ENCODE results near the gene ZNF385B.

DNA sequence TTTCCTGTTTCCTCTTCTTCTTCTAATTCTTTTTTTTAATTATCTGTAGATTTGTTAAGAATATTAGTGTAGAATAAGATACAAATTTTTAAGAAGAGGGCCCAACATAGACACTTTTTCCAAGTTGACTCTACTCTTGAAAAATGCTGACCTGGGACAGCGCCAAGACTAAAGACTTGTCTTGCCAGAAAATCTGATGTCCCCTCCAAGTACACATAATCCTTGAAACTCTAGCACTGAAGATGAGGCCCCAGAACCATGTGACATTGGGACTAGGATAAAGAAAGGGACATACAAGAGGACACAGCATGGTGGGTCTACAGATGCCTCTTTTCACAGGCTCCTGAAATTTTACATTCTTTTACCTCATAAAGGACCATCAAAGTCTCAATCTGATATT, 325.2 kb downstream of the ZNF385B start:
- TF ChIP-seq, protein P1, sequence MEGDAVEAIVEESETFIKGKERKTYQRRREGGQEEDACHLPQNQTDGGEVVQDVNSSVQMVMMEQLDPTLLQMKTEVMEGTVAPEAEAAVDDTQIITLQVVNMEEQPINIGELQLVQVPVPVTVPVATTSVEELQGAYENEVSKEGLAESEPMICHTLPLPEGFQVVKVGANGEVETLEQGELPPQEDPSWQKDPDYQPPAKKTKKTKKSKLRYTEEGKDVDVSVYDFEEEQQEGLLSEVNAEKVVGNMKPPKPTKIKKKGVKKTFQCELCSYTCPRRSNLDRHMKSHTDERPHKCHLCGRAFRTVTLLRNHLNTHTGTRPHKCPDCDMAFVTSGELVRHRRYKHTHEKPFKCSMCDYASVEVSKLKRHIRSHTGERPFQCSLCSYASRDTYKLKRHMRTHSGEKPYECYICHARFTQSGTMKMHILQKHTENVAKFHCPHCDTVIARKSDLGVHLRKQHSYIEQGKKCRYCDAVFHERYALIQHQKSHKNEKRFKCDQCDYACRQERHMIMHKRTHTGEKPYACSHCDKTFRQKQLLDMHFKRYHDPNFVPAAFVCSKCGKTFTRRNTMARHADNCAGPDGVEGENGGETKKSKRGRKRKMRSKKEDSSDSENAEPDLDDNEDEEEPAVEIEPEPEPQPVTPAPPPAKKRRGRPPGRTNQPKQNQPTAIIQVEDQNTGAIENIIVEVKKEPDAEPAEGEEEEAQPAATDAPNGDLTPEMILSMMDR (IDR thresholded peaks at IDR 0.05; ENCODE audit: insufficient read depth, low read length, poor library complexity, severe bottlenecking), result no peak
- TF ChIP-seq EZH2phosphoT487 (conservative IDR thresholded peaks at IDR 0.05; ENCODE audit: low read length), result no peak
